ENCODE results near the gene BANF1. TPM values are rescaled to one million over a fixed set of nuclear protein-coding genes. Genes with fewer than 3 reads are reported as not detected.

BANF1 gene
- total RNA-seq, 2 donors from 2014 or later: 166 to 174 TPM

Other genes with a start within 250 kb of the BANF1 start
- 10 to 100 TPM; 20.0 to 22.4 TPM for gene AP5B1, start 221.5 kb upstream of the BANF1 start, total RNA-seq
- gene OVOL1, start 215.4 kb upstream of the BANF1 start, total RNA-seq: under 1 TPM in 1 of 2 donors, not detected in 1; 0.16 TPM
- gene SNX32, start 168.5 kb upstream of the BANF1 start, total RNA-seq: 1 to 10 TPM; 2.2 to 4.6 TPM
- 100 to 1,000 TPM; 477 to 512 TPM for gene CFL1, start 144.3 kb upstream of the BANF1 start, total RNA-seq
- gene MUS81, start 142.1 kb upstream of the BANF1 start, total RNA-seq: 10 to 100 TPM; 80.6 to 94.8 TPM
- gene EFEMP2, start 129.7 kb upstream of the BANF1 start, total RNA-seq: 10 to 100 TPM; 22.4 to 26.0 TPM
- gene CTSW, start 122.7 kb upstream of the BANF1 start, total RNA-seq: 10 to 100 TPM; 16.8 to 27.8 TPM
- gene FIBP, start 114.0 kb upstream of the BANF1 start, total RNA-seq: 10 to 100 TPM; 86.4 to 91.9 TPM
- 10 to 100 TPM; 35.4 to 37.5 TPM for gene CCDC85B, start 111.8 kb upstream of the BANF1 start, total RNA-seq
- 10 to 100 TPM; 11.9 to 18.8 TPM for gene FOSL1, start 102.1 kb upstream of the BANF1 start, total RNA-seq
- gene C11orf68, start 83.4 kb upstream of the BANF1 start, total RNA-seq: 10 to 100 TPM; 34.7 to 36.5 TPM
- 100 to 1,000 TPM; 126 to 145 TPM for gene DRAP1, start 83.1 kb upstream of the BANF1 start, total RNA-seq
- not detected for gene TSGA10IP, start 57.0 kb upstream of the BANF1 start, total RNA-seq
- 10 to 100 TPM; 63.2 to 75.9 TPM for gene SART1, start 40.8 kb upstream of the BANF1 start, total RNA-seq
- gene EIF1AD, start 346 bp upstream of the BANF1 start, total RNA-seq: 10 to 100 TPM; 39.1 to 40.8 TPM
- gene CST6, start 9.5 kb downstream of the BANF1 start, total RNA-seq: under 1 TPM; 0.34 to 0.79 TPM
- gene CATSPER1, start 24.0 kb downstream of the BANF1 start, total RNA-seq: under 1 TPM in 1 of 2 donors, not detected in 1; 0.49 TPM
- gene GAL3ST3, start 46.7 kb downstream of the BANF1 start, total RNA-seq: under 1 TPM; 0.36 to 0.42 TPM
- 100 to 1,000 TPM; 222 to 223 TPM for gene SF3B2, start 49.9 kb downstream of the BANF1 start, total RNA-seq
- 100 to 1,000 TPM; 104 to 114 TPM for gene PACS1, start 67.8 kb downstream of the BANF1 start, total RNA-seq